ENCODE data around the gene CFL2.
"Not testable (repeated sequence)": the region's sequence is repeated elsewhere in the genome, so short reads cannot be mapped to it uniquely, and the experiment has no call there.

The CFL2 gene

DNA sequence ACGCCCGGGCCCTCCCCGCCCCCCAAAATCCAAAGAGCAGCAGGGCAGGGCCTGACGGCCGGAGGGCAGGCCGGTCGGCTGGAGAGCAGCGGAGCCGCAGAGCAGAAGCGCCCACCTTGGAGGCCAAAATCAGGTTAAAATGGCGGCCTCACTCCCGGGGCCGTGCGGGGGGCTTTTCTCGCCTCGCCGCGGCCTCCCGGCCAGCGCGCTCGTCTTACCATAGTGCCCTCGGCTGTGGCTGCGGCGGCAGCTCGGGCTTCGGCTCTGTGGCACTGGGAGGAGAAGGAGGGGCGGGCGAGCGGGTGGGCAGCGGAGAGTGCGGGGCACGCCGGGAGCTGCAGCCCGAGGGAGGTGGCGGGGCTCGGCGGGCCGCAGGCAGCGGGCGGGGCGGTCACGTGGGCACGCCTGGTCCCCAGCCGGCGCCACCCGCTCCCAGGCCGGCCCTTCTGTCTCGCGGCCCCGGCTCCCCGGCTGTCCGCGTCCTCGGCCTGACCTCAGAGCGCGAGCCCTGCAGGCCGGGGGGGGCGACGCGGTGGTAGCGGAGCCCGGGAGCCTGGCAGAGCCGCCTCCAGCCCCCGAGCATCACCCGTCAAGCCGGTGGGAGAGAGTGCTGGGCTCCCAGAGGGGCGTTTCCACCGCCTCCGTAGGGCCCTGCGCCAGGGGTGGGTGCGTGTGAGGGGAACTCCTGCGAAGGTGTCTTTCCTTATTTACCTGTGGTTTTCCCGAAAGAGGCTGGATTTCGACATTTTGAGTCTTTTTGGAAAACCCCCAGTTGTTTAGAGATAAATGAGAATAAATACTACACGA, at the start of gene CFL2:
TSS of gene CFL2 (minus strand) at position 274 of the 807 bp plus-strand sequence. CDS start at position 221, 53 bp downstream.
- DNase-seq (ENCODE audit: low read depth, low spot score) = no peak

GRCh38 chr14:34755215-34755614, 40.8 kb upstream of the CFL2 start:
- no peak for DNase-seq (ENCODE audit: low read depth, low spot score)

DNA sequence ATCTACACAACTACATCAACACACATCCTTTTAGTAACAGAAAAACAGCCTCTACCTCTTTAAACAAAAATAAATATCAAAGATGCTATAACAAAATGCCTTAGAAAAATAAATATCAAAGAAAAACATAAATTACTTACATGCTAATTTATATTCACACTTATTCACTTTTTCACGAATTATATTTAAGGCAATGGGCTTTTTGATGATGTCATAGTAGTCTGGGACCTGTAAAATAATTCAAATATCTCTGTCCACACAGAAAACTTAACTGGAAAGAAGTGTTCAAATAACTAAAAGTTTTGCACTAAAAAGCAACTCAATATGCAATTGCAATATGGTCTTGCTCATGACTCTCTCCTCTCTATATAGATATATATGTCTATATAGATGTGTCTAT, 40.3 kb upstream of the CFL2 start:
- DNase-seq (ENCODE audit: low read depth, low spot score) = no peak

GRCh38 chr14:34750670-34751069, 36.3 kb upstream of the CFL2 start:
- DNase-seq (ENCODE audit: low read depth, low spot score) = peak; percentile 24

DNA sequence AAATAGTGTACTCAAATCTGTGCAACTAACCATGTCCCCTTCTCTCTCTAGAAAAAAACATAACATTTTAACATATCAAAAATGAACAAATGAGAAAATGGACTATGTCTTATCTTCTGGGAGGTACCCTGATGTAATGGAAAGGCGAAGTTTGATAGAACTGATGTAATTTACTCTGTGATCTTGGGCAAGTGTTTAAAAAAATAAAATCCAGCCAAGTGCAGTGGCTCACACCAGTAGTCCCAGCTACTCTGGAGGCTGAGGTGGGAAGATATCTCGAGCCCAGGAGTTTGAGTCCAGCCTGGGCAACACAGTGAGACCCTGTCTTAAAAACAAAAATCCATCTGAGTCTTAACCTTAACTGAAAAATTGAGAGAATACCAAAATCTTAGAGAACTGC, 35.8 kb upstream of the CFL2 start:
- no peak for DNase-seq (ENCODE audit: low read depth, low spot score)

- no peak for DNase-seq (ENCODE audit: low read depth, low spot score)
Observed at GRCh38 chr14:34749408-34749807, 35.0 kb upstream of the CFL2 start.

DNA sequence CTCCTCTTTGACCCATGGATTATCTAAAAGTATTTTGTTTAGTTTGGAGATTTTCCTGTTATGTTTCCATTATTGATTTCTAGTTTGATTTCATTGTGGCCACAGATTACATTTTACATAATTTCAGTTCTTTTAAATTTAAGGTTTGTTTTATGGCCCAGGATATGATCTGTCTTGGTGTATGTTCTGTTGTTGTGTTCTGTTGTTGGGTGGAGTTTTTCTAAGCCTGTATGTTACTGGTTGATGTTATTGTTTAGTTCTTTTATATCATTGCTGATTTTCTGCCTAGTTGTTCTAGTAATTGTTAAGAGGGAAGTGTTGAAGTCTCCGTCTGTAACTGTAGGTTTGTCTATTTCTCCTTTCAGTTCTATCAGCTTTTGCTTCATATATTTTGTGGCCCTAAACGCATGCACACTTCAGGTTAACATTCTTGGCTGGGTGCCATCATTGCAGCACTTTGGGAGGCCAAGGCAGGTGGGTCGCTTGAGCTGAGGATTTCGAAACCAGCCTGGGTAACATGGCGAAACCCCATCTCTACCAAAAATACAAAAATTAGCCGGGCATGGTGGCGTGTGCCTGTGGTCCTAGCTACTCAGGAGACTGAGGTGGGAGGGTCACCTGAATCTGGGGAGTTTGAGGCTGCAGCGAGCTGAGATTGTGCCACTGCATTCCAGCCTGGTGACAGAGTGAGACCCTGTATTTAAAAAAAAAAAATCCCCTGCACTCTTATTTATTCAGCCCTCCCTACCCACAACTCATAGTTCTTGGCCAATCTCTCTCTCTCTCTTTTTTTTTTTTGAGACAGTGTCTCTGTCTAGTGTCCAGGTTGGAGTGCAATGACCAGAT, 28.1 kb upstream of the CFL2 start:
- no peak for DNase-seq (ENCODE audit: low read depth, low spot score)

GRCh38 chr14:34741840-34742239, 27.4 kb upstream of the CFL2 start:
- DNase-seq (ENCODE audit: low read depth, low spot score) = no peak

- not testable (repeated sequence) for DNase-seq (ENCODE audit: low read depth, low spot score)
Observed at GRCh38 chr14:34740139-34740538, 25.7 kb upstream of the CFL2 start.

- not testable (repeated sequence) for DNase-seq (ENCODE audit: low read depth, low spot score)
Observed at GRCh38 chr14:34737079-34737478, 22.7 kb upstream of the CFL2 start.

- DNase-seq (ENCODE audit: low read depth, low spot score) = no peak
Observed at GRCh38 chr14:34733245-34733644, 18.9 kb upstream of the CFL2 start.

DNA sequence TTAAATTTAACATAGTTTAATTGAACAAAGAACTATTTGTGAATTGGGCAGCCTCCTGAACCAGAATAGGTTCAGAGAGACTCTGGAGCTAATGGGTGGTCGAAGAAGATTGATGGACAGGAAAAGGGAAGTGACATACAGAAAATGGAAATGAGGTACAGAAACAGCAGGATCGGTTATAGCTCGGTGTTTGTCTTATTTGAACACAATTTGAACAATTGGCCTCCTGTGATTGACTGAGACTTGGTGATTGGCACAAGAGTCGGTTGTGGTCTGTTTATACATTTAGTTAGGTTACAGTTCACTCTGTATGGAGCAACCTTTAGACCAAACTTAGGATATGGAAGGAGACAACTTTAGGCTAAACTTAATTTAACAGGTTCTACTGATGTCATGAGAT, 18.4 kb upstream of the CFL2 start:
- DNase-seq (ENCODE audit: low read depth, low spot score) = no peak

DNA sequence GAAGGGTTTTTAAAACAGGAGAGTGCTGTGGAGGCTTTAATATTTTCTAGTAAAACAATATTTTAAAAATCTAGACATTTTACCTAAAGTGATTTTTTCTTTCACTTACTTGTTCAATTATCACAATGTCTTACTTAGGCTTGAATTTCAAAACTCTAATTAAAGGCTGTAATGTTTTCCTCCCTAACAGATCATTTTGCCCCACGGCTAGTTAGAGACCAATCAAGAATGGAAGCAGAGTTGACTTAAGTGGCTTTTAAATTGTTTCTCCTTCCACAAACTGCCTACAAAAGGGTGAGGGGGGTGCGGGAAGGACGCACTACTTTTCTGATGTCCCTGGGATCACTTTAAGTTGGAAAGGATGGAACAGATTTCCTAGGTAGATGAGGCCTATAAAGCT, 9.5 kb upstream of the CFL2 start:
- DNase-seq (ENCODE audit: low read depth, low spot score) = no peak

DNA sequence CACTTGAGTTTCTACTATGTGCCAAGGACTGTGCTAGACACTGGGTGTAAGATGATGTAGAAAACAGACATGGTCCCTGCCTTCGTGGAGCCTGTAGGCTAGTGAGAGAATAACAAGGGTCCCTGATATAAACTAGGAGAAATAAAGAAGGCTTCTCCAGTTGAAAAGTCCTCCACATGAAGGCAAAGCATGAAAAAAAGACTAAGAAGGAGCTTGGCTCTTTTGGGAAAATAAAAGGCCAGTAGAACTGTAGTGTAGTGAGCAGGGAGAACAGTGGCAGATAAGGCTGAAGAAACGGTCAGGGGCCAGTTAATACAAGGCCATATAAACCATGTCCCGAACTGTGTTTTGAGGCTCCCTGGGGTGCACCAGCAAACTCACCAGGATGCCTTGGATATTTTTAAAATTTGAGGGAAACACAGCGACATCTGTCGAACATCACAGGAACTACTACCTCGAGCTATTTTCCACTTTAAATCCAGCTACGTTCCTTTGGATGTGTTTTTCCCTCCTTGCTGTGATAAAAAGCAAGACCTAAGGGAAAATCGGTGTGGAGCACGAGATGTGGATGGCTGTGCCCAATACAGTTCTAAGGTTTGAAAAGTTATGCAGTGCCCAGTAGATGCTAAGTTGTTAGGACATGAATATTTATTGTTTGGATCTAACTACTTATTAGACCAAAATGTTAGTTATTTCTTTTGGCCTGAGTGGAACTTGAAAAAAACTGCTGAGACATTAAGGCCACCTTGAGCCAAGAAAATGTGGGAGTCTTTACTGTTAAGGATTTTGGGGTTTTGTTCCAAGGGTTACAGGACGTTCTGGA, 8.5 kb upstream of the CFL2 start:
- no peak for DNase-seq (ENCODE audit: low read depth, low spot score)

DNA sequence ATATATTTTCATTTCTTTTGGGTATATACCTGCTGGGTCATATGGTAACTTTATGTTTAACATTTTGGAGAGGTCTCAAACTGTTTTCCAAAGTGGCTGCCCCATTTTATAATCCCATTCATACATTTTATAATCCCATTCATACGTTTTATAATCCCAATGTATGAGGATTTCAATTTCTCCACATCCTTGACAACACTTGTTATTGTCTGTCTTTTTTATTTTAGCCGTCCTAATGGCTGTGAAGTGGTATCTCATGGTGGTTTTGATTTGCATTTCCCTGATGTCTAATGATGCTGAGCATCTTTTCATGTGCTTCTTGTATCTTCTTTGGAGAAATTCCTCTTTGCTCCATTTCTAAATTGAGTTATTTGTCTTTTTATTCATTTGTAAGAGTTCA, 6.7 kb upstream of the CFL2 start:
- no peak for DNase-seq (ENCODE audit: low read depth, low spot score)

DNA sequence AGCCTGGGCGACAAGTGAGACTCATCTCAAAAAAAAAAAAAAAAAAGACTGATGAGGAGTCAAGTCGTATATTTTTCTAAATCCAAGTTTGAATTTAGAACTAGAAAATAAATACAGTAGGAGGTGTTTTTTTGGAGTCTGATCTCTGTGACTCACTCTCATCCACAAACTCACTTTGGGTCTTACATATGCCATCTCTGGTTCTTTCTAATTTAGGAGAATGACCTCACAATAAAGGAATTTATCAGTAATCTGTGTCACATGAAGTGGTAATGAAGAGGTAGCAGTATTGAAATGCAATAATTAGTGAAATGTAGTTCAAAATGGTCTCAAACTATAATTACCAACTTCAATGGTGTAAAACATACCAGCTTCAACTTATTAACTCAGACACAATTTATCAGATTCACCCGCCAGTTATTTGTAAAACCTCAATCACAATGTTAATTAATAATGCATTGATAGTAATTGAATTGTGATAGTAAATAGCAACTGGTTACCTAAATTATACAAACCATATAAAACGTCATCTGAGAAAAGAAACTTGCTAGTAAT, 4.4 kb upstream of the CFL2 start:
- DNase-seq (ENCODE audit: low read depth, low spot score) = no peak

DNA sequence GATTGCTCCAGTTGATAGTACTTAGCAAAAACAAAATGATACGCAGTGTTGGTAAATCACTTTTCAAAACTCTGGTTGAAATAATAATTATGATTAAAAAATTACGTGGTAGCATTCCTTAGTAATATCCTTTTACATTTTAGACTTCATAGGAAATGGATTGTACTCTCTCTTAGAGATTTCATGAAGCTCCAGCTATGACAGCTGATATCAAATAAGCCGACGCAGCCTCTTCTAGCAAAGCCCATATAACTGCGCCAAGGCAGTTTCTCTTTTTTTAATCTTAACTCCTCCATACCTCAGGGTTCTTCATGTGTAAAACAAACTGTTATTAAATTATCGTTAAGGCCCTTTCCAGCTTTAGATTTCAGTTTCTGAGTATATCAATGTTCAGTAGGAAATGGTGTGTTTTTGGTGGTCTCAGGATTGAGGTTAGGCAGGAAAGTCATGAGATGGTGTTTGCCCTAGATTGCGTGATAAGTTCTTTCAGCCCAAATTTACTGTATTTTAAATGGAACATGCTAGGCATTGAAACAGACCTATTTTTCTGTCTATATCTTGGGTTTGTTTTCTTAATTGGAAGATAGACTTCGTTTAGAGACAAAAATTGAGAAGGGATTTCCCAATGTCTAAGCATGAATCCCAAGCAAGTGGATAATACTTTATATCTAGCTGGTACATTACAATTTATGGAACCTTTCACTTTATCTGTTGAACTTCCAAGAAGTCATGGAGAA, 902 bp upstream of the CFL2 start:
- DNase-seq (ENCODE audit: low read depth, low spot score) = no peak

DNA sequence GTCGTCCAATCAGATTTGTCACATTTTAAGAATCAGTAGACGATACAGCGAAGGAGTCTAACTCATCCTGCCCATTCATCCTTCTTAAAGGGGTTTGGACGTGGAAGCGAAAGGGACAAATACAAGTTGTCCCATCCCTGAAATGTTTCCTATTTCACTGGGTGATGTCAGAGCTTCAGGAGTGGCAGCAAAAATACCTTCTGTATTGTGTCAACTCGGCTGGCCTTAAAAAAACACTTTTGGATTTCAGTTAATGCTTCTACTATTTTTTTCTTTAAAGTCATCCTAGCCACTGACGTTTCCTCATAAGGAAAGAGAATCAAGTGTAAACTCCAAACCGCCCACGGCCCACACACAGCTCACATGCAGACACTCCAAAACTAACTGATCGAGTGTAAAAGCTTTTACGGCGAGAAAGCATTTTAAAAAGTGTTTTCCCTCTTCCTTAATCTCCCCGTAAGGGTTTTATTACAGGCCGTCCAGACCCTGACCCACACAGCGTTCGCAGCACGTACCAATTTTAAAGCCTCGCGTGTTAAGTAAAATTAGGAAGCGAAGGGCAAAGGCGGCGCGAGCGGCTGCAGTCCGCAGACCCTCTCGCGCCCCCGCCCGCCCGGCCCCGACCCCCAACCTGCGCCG, 593 bp downstream of the CFL2 start:
- no peak for DNase-seq (ENCODE audit: low read depth, low spot score)

- no peak for DNase-seq (ENCODE audit: low read depth, low spot score)
Observed at GRCh38 chr14:34713122-34713680, 1.2 kb downstream of the CFL2 start.

Measured in brain pericyte (primary cell).